Type B pancreatic cell (in vitro differentiated cells): ENCODE measurements around the gene UTY. TPM values are rescaled to one million over a fixed set of nuclear protein-coding genes. Genes with fewer than 3 reads are reported as not detected.

Source experiments
- DNase-seq: peaks from one replicate; pipeline ENCODE4 v3.0.0; 2021; ENCODE audit warnings: mixed read lengths; ENCODE audit not compliant: unreplicated experiment; ENCODE audit errors: extremely low spot score
- H3K27ac Mint-ChIP-seq: 2 replicates; pipeline ENCODE4 v1.8.0; 2021; ENCODE audit warnings: mild to moderate bottlenecking, mixed read lengths
- H3K27me3 Mint-ChIP-seq: 2 replicates; pipeline ENCODE4 v1.8.0; 2021; ENCODE audit warnings: mixed read lengths
- H3K36me3 Mint-ChIP-seq: 2 replicates; pipeline ENCODE4 v1.8.0; 2021; ENCODE audit warnings: mixed read lengths
- H3K4me1 Mint-ChIP-seq: one replicate; pipeline ENCODE4 v1.8.0; 2021; ENCODE audit warnings: mixed read lengths; ENCODE audit not compliant: unreplicated experiment
- H3K4me3 Mint-ChIP-seq: 2 replicates; pipeline ENCODE4 v1.8.0; 2021; ENCODE audit warnings: mild to moderate bottlenecking, mixed read lengths
- H3K9me3 Mint-ChIP-seq: 2 replicates; pipeline ENCODE4 v1.8.0; 2021; ENCODE audit warnings: mixed read lengths
- total RNA-seq: library from RNA; stranded (reverse); gene quantifications from 2 replicates; pipeline ENCODE4 v1.2.1, GENCODE V29; 2021; ENCODE audit warnings: low replicate concordance
- TF ChIP-seq, protein P1 (sequence below): fragments of 200-600 bp; sonication (generic); conservative IDR thresholded peaks from 2 replicates; pipeline ENCODE4 v1.5.0; 2021; ENCODE audit warnings: antibody characterized with exemption, mild to moderate bottlenecking

UTY gene
- total RNA-seq, 1 donor from 2014 or later: not detected

DNA sequence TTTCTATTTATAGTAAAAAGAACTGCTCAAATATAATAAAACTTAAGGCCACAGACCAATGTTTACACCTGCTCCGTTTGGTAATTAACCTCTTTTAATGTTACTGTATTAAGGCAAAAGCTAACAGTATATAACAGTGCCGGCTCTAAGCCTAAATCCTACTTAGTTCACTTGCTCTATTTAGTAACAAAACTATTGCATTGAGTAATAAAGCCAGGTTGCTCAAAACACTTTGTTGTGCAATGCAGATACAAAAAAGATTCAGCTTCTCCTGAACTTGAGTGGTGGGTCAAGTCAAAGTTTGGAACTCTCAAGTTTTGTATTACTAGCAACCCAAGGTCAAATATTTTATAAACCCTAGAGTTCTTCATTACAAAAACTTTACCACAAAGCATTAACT, 116.2 kb downstream of the UTY start:
- no peaks in the 10 kb centered on the region for H3K9me3 Mint-ChIP-seq
- no peaks in the 10 kb centered on the region for H3K36me3 Mint-ChIP-seq
- no peaks in the 10 kb centered on the region for H3K4me1 Mint-ChIP-seq
- TF ChIP-seq, protein P1, sequence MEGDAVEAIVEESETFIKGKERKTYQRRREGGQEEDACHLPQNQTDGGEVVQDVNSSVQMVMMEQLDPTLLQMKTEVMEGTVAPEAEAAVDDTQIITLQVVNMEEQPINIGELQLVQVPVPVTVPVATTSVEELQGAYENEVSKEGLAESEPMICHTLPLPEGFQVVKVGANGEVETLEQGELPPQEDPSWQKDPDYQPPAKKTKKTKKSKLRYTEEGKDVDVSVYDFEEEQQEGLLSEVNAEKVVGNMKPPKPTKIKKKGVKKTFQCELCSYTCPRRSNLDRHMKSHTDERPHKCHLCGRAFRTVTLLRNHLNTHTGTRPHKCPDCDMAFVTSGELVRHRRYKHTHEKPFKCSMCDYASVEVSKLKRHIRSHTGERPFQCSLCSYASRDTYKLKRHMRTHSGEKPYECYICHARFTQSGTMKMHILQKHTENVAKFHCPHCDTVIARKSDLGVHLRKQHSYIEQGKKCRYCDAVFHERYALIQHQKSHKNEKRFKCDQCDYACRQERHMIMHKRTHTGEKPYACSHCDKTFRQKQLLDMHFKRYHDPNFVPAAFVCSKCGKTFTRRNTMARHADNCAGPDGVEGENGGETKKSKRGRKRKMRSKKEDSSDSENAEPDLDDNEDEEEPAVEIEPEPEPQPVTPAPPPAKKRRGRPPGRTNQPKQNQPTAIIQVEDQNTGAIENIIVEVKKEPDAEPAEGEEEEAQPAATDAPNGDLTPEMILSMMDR: no peak
- no peak overlapping the region for H3K27ac Mint-ChIP-seq
- DNase-seq: no peak
- no peaks in the 10 kb centered on the region for H3K27me3 Mint-ChIP-seq
- no peak overlapping the region for H3K4me3 Mint-ChIP-seq

DNA sequence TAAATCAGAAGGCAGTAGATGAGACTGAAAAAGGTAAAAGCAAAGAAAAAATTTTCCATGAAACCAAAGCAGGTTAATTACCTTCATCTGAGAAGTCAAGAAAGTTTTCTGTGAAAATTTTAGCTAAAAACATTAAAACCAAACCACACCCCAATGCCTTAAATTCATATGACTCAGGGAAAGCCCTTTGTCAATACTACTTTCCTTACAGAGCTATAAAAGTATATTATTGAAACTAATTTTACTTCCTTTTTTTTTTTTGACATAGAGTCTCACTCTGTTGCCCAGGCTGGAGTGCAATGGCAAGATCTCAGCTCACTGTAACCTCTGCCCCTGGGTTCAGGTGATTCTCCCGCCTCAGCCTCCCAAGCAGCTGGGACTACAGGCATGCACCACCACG, 117.2 kb downstream of the UTY start:
- TF ChIP-seq, protein P1: no peak
- H3K4me3 Mint-ChIP-seq: no peak overlapping the region
- DNase-seq: no peak
- H3K4me1 Mint-ChIP-seq: no peaks in the 10 kb centered on the region
- H3K9me3 Mint-ChIP-seq: no peaks in the 10 kb centered on the region
- no peaks in the 10 kb centered on the region for H3K27me3 Mint-ChIP-seq
- H3K36me3 Mint-ChIP-seq: no peaks in the 10 kb centered on the region
- no peak overlapping the region for H3K27ac Mint-ChIP-seq

DNA sequence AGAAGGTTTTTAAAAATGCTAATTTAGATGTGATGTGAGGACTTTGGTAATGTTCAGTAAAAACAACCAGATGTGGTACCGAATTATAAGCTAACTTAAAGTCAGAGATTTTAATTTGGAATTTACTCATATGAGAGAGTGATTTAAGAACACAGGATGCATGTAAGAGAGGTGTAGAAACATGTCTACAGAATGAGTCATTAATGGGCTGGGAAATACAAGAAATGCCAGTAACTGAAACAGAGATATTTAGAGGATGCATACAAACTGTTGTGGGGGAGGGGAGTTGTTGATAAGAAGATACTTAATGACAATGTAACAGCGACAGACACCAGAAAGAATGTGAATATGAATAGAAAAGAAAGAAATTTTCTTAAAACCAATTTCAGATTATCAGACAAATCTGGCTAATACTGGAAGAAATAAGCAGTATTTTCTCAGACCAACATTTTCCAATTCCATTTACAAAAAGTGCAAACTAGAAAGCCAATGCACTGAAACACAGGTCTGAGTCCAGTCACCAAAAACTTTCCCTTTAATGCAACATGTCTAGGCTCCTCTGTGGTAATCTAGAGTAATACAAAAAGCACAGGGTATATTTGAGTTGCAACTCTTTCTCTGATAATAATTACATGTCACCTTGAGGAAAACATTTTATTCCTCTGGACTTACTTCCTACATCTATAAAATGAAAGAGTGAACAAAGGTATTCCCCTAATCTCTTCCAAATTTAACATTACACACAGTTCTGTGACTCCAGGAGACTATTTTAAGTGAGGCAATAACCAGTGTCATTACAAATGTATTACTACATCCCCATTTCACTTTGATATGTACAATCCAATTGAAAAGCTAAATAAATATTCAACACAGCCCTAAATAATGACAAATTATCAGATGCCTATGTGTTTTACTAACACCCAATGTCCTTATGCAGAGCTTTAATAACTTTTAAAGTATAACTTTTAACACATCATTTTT, 117.9 kb downstream of the UTY start:
- DNase-seq: no peak
- Mint-ChIP-seq H3K27me3 (no peaks in the 10 kb centered on the region), H3K4me1 (no peaks in the 10 kb centered on the region), H3K9me3 (no peaks in the 10 kb centered on the region), H3K36me3 (no peaks in the 10 kb centered on the region), H3K27ac (no peak overlapping the region), H3K4me3 (no peak overlapping the region)
- TF ChIP-seq, protein P1: no peak

GRCh38 chrY:13351443-13351842, 128.4 kb downstream of the UTY start:
- H3K4me3 Mint-ChIP-seq: no peak overlapping the region
- no peaks in the 10 kb centered on the region for H3K9me3 Mint-ChIP-seq
- H3K36me3 Mint-ChIP-seq: no peaks in the 10 kb centered on the region
- no peaks in the 10 kb centered on the region for H3K4me1 Mint-ChIP-seq
- no peak overlapping the region for H3K27ac Mint-ChIP-seq
- TF ChIP-seq, protein P1: no peak
- H3K27me3 Mint-ChIP-seq: no peaks in the 10 kb centered on the region
- no peak for DNase-seq

- no peaks in the 10 kb centered on the region for H3K4me1 Mint-ChIP-seq
- H3K27me3 Mint-ChIP-seq: no peaks in the 10 kb centered on the region
- TF ChIP-seq, protein P1: no peak
- no peak for DNase-seq
- no peaks in the 10 kb centered on the region for H3K9me3 Mint-ChIP-seq
- H3K36me3 Mint-ChIP-seq: no peaks in the 10 kb centered on the region
- H3K4me3 Mint-ChIP-seq: no peak overlapping the region
- no peak overlapping the region for H3K27ac Mint-ChIP-seq
These were observed 132.7 kb downstream of the UTY start for GRCh38 chrY:13347106-13347505.
